WTC11 (cell line): ENCODE results near the gene PLEKHN1. TPM values are rescaled to one million over a fixed set of nuclear protein-coding genes. Genes with fewer than 3 reads are reported as not detected.

Source experiments
- ATAC-seq: fragments of 200-7000 bp; cut with Tn5 transposase; 2 replicates; pipeline ENCODE4 v1.10.0; 2021; ENCODE audit warnings: mild to moderate bottlenecking, moderate library complexity
- CTCF ChIA-PET: fragments of 300-600 bp; sonication (Branson Sonifier 250); formaldehyde crosslinking; loops from one replicate; lab custom pipeline; 2021; ENCODE audit warnings: antibody characterized with exemption; lab: Charles Lee
- POLR2A ChIA-PET: fragments of 350-600 bp; sonication (Branson Sonifier 250); formaldehyde crosslinking; loops from one replicate; lab custom pipeline; 2021; ENCODE audit warnings: antibody characterized with exemption; lab: Charles Lee
- DNase-seq: peaks from one replicate; pipeline ENCODE4 v3.0.0; 2021; ENCODE audit warnings: low spot score
- H3K27ac Mint-ChIP-seq: 2 replicates; pipeline ENCODE4 v1.8.0; 2021; ENCODE audit warnings: mixed read lengths
- H3K27me3 Mint-ChIP-seq: 2 replicates; pipeline ENCODE4 v1.8.0; 2021; ENCODE audit warnings: low read depth, mild to moderate bottlenecking, moderate library complexity, mixed read lengths
- H3K36me3 Mint-ChIP-seq: 2 replicates; pipeline ENCODE4 v1.8.0; 2021; ENCODE audit warnings: mixed read lengths
- H3K4me1 Mint-ChIP-seq: 2 replicates; pipeline ENCODE4 v1.8.0; 2022; ENCODE audit warnings: mixed read lengths
- H3K4me3 Mint-ChIP-seq: 2 replicates; pipeline ENCODE4 v1.8.0; 2021; ENCODE audit warnings: mild to moderate bottlenecking, moderate library complexity, mixed read lengths
- H3K9me3 Mint-ChIP-seq: 2 replicates; pipeline ENCODE4 v1.8.0; 2021; ENCODE audit warnings: mixed read lengths
- ATF3 ChIP-seq: sonication (generic); formaldehyde crosslinking; conservative IDR thresholded peaks from 2 replicates; pipeline ENCODE4 v1.8.1; 2022; ENCODE audit warnings: mild to moderate bottlenecking, missing genetic modification reagents
- CTCF ChIP-seq: fragments of 200-600 bp; IDR thresholded peaks from 2 replicates; pipeline ENCODE4 v1.8.0; 2022; ENCODE audit warnings: antibody characterized with exemption
- E2F1 ChIP-seq: sonication (generic); formaldehyde crosslinking; IDR thresholded peaks from 2 replicates; pipeline ENCODE4 v1.8.0; 2022; ENCODE audit warnings: mild to moderate bottlenecking, missing genetic modification reagents
- E2F5 ChIP-seq: sonication (generic); formaldehyde crosslinking; IDR thresholded peaks from 2 replicates; pipeline ENCODE4 v1.8.1; 2022; ENCODE audit warnings: mild to moderate bottlenecking, moderate library complexity, missing genetic modification reagents
- ERG ChIP-seq: fragments of 250-450 bp; sonication (Bioruptor Pico); IDR thresholded peaks from 2 replicates; pipeline ENCODE4 v1.8.0; 2021; ENCODE audit warnings: mild to moderate bottlenecking
- ETV6 ChIP-seq: sonication (generic); formaldehyde crosslinking; IDR thresholded peaks from 2 replicates; pipeline ENCODE4 v1.8.1; 2022; ENCODE audit warnings: mild to moderate bottlenecking, missing genetic modification reagents
- GABPB1 ChIP-seq: sonication (generic); formaldehyde crosslinking; IDR thresholded peaks from 2 replicates; pipeline ENCODE4 v1.8.1; 2023; ENCODE audit warnings: mild to moderate bottlenecking, missing genetic modification reagents
- IRF2 ChIP-seq: sonication (generic); formaldehyde crosslinking; IDR thresholded peaks from 2 replicates; pipeline ENCODE4 v1.8.0; 2022; ENCODE audit warnings: low read depth, missing genetic modification reagents, borderline replicate concordance
- MAX ChIP-seq: sonication (generic); formaldehyde crosslinking; IDR thresholded peaks from 2 replicates; pipeline ENCODE4 v1.8.0; 2022; ENCODE audit warnings: mild to moderate bottlenecking, missing genetic modification reagents
- MXD4 ChIP-seq: fragments of 250-450 bp; sonication (Bioruptor Pico); IDR thresholded peaks from 2 replicates; pipeline ENCODE4 v1.8.0; 2021; ENCODE audit warnings: mild to moderate bottlenecking, moderate library complexity, borderline replicate concordance
- NR1H2 ChIP-seq: sonication (generic); formaldehyde crosslinking; IDR thresholded peaks from 2 replicates; pipeline ENCODE4 v1.9.0; 2021; ENCODE audit warnings: mild to moderate bottlenecking, moderate library complexity, missing genetic modification reagents
- NR3C1 ChIP-seq: sonication (generic); formaldehyde crosslinking; conservative IDR thresholded peaks from 2 replicates; pipeline ENCODE4 v1.8.1; 2023; ENCODE audit warnings: low read depth, mild to moderate bottlenecking, missing genetic modification reagents
- TEAD1 ChIP-seq: sonication (generic); formaldehyde crosslinking; IDR thresholded peaks from 2 replicates; pipeline ENCODE4 v1.8.0; 2022; ENCODE audit warnings: mild to moderate bottlenecking, missing genetic modification reagents
- TP53 ChIP-seq: sonication (generic); formaldehyde crosslinking; IDR thresholded peaks from 2 replicates; pipeline ENCODE4 v1.8.1; 2023; ENCODE audit warnings: mild to moderate bottlenecking, missing genetic modification reagents
- ZNF263 ChIP-seq: sonication (generic); formaldehyde crosslinking; IDR thresholded peaks from 2 replicates; pipeline ENCODE4 v1.8.1; 2022; ENCODE audit warnings: low read depth, mild to moderate bottlenecking, moderate library complexity, missing genetic modification reagents
- ZNF317 ChIP-seq: sonication (generic); formaldehyde crosslinking; IDR thresholded peaks from 2 replicates; pipeline ENCODE4 v1.8.1; 2023; ENCODE audit warnings: low read depth, mild to moderate bottlenecking, moderate library complexity, missing genetic modification reagents, borderline replicate concordance
- total RNA-seq: library from RNA; stranded (reverse); gene quantifications from 3 replicates; pipeline ENCODE4 v1.2.3, GENCODE V29; 2021

PLEKHN1 gene
- total RNA-seq, 1 experiment from 2014 or later = 3.4 TPM

- no peak for TF ChIP-seq E2F1 (CRISPR knock-in tag)
- TF ChIP-seq NR1H2 = no peak
- no peak for TF ChIP-seq MAX (CRISPR knock-in tag)
- TF ChIP-seq ERG (CRISPR knock-in tag) = no peak
- no peak for TF ChIP-seq ETV6 (CRISPR knock-in tag)
- no peak for TF ChIP-seq CTCF
- TF ChIP-seq ZNF317 (CRISPR knock-in tag) = no peak
- no peak for TF ChIP-seq MXD4 (CRISPR knock-in tag)
- TF ChIP-seq IRF2 (CRISPR knock-in tag) = no peak
- TF ChIP-seq, all 79 proteins: peak for 0
- CTCF ChIA-PET = no interaction called here
Measured at GRCh38 chr1:964691-965525, 1.4 kb upstream of the PLEKHN1 start.

GRCh38 chr1:965526-966134 is 652 bp upstream of the PLEKHN1 start:
- CTCF ChIA-PET = no interaction called here

More at GRCh38 chr1:964691-965525, 1.4 kb upstream of the PLEKHN1 start:
- H3K27ac Mint-ChIP-seq = no peak overlapping the region
- H3K36me3 Mint-ChIP-seq = 0 out of 2 replicates have a peak, but pooled peaks cover 2% of the 10 kb centered on the region
- H3K27me3 Mint-ChIP-seq = peaks cover 38% of the 10 kb centered on the region
- ATAC-seq (no peak), DNase-seq (no peak)
- H3K9me3 Mint-ChIP-seq = no peaks in the 10 kb centered on the region; the same call in 1 of the 2 replicates
- POLR2A ChIA-PET = no interaction called here
- 0 out of 2 replicates have a peak, but pooled peaks cover 3% of the 10 kb centered on the region for H3K4me1 Mint-ChIP-seq
- no peak overlapping the region for H3K4me3 Mint-ChIP-seq

More at GRCh38 chr1:965526-966134, 652 bp upstream of the PLEKHN1 start:
- Mint-ChIP-seq H3K4me3 (no peak overlapping the region), H3K27ac (no peak overlapping the region)
- ATAC-seq = no peak
- TF ChIP-seq ZNF263 = no peak
- no peak for TF ChIP-seq TP53 (CRISPR knock-in tag)
- no peak for TF ChIP-seq E2F5
- TF ChIP-seq NR3C1 (CRISPR knock-in tag) = no peak
- TF ChIP-seq E2F1 (CRISPR knock-in tag) = no peak
- TF ChIP-seq ATF3 (CRISPR knock-in tag) = no peak
- no peak for TF ChIP-seq GABPB1
- no peak for TF ChIP-seq TEAD1 (CRISPR knock-in tag)
- TF ChIP-seq, all 79 proteins: peak for 0
- Mint-ChIP-seq H3K36me3 (0 out of 2 replicates have a peak, but pooled peaks cover 2% of the 10 kb centered on the region), H3K9me3 (no peaks in the 10 kb centered on the region; the same call in 1 of the 2 replicates), H3K27me3 (peaks cover 40% of the 10 kb centered on the region), H3K4me1 (0 out of 2 replicates have a peak, but pooled peaks cover 3% of the 10 kb centered on the region)
- POLR2A ChIA-PET = no interaction called here
- no peak for DNase-seq
